ENCODE data around the gene GBP6.
"Not testable (repeated sequence)": the region's sequence is repeated elsewhere in the genome, so short reads cannot be mapped to it uniquely, and the experiment has no call there.

GBP6 gene, protein sequence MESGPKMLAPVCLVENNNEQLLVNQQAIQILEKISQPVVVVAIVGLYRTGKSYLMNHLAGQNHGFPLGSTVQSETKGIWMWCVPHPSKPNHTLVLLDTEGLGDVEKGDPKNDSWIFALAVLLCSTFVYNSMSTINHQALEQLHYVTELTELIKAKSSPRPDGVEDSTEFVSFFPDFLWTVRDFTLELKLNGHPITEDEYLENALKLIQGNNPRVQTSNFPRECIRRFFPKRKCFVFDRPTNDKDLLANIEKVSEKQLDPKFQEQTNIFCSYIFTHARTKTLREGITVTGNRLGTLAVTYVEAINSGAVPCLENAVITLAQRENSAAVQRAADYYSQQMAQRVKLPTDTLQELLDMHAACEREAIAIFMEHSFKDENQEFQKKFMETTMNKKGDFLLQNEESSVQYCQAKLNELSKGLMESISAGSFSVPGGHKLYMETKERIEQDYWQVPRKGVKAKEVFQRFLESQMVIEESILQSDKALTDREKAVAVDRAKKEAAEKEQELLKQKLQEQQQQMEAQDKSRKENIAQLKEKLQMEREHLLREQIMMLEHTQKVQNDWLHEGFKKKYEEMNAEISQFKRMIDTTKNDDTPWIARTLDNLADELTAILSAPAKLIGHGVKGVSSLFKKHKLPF

DNA sequence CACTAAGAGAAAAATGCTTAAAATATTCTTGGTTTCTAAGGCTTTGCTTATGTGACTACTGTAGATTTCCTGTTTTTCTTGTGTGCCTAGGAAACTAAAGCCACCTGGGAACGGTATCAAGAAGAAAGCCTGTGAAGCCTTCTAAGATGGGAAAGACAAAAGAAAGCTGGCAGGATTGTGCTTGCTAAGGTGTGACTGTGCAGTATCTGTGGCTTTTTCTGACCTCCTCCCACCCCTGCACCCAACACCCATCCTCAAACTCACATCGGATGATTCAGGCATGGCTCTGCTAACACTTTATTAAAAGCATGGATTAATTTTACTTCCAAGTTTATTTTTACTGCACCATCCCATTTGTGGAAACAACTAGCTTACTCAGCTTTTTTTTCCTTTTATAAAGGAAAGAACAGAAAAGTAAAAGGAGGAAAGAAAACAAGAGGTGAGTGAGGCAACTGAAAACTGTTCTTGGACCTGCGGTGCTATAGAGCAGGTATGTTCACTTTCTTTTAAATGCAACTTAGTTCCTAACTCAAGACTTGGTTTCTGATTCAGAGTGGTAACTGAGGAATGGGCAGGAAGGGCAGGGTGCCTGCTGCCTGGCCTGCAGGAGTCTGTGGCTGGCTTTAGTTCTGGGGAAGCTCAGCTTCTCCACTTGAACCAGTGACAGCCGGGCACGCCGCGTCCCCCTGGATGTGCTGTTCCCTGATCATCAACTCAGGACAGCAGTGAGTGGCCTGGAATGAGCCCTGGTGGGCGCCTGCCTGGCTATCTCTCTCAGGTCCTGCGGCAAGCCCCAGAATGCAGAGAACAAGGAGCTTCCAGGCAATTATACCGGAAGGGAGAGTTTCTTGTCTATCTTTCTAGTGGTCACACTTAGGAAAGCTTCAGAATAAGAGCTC is at the start of gene GBP6:
Gene GBP6 (plus strand): TSS at position 422 of the 899 bp plus-strand sequence. CDS start 4,493 bp downstream, outside the sequence.
- DNase-seq, result no peak
- no peak for TF ChIP-seq GATA1 (IDR thresholded peaks at IDR 0.05; ENCODE audit: low read depth, low read length)
- no peak for TF ChIP-seq POLR2A (IDR thresholded peaks at IDR 0.05; ENCODE audit: low read length)

DNA sequence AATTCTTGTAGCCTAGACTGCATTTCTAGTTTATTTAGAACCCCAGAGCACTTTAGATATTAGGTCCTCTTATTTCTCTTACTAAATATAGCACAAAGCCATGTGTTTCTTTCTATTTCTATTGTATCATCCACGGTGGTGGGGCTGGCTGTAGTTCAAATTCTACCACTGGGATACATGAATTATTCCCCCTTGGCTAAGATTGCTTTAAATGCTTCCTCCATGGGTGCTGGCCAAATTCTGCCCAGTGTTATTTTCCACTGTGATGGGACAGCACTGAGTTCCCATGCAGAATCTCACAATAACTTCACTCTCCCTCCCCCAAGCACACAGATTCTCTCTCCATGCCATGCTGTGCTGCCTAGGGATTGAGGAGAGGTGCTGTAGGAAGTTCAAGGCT is 41.5 kb upstream of the GBP6 start:
- no peak for DNase-seq
- TF ChIP-seq POLR2A (IDR thresholded peaks at IDR 0.05; ENCODE audit: low read length) (no peak), GATA1 (IDR thresholded peaks at IDR 0.05; ENCODE audit: low read depth, low read length) (no peak)

DNA sequence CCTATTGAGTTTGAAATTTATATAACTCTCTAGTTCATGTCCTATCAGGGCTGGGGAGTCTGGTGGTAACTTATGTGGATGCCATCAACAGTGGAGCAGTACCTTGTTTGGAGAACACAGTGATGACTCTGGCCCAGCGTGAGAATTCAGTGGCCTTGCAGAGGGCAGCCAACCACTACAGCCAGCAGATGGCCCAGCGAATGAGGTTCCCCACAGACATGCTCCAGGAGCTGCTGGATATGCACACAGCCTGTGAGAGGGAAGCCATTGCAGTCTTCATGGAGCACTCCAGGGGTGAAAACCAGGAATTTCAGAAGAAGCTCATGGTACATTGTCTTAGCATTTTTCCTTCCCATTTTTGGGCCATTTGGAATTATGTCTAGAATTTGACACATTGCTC is 32.0 kb upstream of the GBP6 start:
- no peak for TF ChIP-seq POLR2A (IDR thresholded peaks at IDR 0.05; ENCODE audit: low read length)
- TF ChIP-seq GATA1 (IDR thresholded peaks at IDR 0.05; ENCODE audit: low read depth, low read length), result no peak
- DNase-seq, result no peak

DNA sequence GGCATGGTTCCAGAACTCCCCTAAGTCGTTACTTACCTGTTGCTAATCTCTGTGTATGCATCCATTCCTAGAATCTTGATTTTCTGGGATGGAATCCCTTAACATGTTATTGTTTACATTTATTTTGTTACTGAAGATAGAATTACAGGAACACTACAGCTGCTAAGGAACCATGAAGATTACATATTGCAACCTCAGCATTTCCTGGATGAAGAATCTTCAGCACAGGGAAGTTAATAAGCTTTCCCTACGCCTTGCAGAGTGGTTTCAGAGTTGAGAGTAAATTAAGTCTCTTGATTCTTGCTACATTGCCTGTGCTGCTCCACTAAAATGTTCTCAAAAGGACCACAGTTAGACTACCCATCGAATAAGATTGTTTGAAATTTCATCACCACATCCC is 31.4 kb upstream of the GBP6 start:
- no peak for DNase-seq
- TF ChIP-seq POLR2A (IDR thresholded peaks at IDR 0.05; ENCODE audit: low read length), result no peak
- TF ChIP-seq GATA1 (IDR thresholded peaks at IDR 0.05; ENCODE audit: low read depth, low read length), result no peak

DNA sequence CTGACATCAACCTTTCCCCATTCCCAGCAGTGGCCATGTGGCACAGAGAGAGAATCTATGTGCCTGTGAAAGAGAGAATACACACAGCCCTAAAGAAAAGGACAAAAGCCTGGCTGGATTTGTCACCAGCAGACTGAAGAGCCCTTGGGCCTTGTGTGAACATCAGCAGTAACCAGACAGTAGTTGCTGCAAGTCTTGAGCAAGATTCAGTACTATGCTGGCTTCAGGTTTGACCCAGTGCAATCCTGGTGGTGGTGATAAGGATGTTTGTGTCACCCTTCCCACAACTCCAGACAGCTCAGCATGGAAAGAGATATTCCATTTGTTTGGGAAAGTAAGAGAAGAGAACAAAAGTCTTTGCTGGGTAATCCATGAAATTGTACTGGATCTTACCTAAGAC is 28.4 kb upstream of the GBP6 start:
- DNase-seq, result no peak
- TF ChIP-seq POLR2A (IDR thresholded peaks at IDR 0.05; ENCODE audit: low read length) (no peak), GATA1 (IDR thresholded peaks at IDR 0.05; ENCODE audit: low read depth, low read length) (no peak)

DNA sequence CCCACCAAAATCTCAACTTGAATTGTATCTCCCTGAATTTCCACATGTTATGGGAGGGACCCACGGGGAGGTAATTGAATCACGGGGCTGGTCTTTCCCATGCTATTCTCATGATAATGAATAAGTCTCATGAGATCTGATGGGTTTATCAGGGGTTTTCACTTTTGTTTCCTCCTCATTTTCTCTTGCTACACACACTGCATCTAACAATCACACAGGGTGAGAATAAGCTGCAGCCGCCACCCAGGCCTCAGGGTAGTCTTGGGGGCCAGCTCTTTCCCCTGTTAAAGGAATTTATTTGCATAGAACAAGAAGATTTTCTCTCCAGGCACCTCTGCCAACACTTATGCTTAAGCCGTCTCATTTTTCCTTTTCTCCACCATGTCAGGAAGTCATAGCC is 26.0 kb upstream of the GBP6 start:
- no peak for TF ChIP-seq POLR2A (IDR thresholded peaks at IDR 0.05; ENCODE audit: low read length)
- DNase-seq, result no peak

DNA sequence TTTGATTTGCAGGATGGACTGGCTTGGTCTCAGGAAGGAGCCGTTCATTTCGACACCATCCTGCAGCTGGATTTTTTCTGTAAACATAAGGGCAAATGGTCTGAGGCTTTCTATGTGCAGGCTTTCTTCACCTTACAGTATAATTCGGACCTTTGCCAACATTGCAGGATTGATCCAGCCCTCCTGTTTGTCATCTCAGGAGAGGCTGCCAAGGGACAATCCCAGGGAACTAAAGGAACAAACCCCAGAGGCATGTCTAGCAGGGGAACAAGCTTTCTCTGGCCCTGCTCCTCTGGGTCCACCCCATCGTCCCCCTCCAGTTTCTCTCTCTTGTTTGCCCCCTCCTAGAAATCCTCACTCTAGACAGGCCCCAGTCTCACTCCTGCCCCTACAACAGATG is 24.8 kb upstream of the GBP6 start:
- TF ChIP-seq POLR2A (IDR thresholded peaks at IDR 0.05; ENCODE audit: low read length) (no peak), GATA1 (IDR thresholded peaks at IDR 0.05; ENCODE audit: low read depth, low read length) (no peak)
- no peak for DNase-seq

DNA sequence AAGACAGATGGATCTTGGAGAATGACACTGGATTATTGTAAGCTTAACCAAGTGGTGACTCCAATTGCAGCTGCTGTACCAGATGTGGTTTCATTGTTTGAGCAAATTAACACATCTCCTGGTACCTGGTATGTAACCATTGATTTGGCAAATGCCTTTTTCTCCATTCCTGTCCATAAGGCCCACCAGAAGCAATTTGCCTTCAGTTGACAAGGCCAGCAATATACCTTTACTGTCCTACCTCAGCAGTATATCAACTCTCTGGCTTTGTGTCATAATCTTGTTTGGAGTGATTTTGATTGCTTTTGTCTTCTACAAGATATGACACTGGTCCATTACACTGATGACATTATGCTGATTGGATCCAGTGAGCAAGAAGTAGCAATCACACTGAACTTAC is 18.4 kb upstream of the GBP6 start:
- DNase-seq, result not testable (repeated sequence)

DNA sequence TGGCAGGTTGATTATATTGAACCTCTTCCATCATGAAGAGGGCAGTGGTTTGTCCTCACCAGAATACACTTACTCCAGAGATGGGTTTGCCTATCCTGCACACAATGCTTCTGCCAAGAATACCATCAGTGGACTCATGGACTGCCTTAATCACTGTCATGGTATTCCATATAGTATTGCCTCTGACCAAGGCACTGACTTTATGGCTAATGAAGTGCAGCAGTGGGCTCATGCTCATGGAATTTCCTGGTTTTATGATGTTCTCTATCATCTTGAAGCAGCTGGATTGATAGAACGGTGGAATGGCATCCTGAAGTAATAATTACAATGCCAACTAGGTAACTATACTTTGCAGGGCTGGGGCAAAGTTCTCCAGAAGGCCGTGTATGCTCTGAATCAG is 16.6 kb upstream of the GBP6 start:
- no peak for TF ChIP-seq POLR2A (IDR thresholded peaks at IDR 0.05; ENCODE audit: low read length)
- TF ChIP-seq GATA1 (IDR thresholded peaks at IDR 0.05; ENCODE audit: low read depth, low read length), result no peak
- DNase-seq, result no peak

DNA sequence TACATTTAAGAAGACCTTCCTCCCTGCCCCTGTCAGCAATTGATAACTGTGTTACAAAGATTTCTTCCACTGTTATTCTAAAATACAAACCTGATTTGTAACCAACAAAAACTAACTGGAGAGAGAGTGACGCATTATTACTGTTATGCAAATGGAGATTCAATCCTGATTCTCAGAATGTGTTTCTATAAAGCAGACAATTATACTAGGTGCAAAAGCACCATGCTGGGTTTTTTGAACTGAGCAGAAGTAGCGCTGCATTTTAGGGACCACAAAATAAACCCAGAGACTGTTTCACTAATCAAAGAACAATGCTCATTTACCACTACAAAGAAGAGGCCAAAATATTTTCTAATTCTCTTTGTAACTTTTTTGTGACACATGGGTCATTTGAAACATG is 13.6 kb upstream of the GBP6 start:
- TF ChIP-seq POLR2A (IDR thresholded peaks at IDR 0.05; ENCODE audit: low read length) (no peak), GATA1 (IDR thresholded peaks at IDR 0.05; ENCODE audit: low read depth, low read length) (no peak)
- no peak for DNase-seq

DNA sequence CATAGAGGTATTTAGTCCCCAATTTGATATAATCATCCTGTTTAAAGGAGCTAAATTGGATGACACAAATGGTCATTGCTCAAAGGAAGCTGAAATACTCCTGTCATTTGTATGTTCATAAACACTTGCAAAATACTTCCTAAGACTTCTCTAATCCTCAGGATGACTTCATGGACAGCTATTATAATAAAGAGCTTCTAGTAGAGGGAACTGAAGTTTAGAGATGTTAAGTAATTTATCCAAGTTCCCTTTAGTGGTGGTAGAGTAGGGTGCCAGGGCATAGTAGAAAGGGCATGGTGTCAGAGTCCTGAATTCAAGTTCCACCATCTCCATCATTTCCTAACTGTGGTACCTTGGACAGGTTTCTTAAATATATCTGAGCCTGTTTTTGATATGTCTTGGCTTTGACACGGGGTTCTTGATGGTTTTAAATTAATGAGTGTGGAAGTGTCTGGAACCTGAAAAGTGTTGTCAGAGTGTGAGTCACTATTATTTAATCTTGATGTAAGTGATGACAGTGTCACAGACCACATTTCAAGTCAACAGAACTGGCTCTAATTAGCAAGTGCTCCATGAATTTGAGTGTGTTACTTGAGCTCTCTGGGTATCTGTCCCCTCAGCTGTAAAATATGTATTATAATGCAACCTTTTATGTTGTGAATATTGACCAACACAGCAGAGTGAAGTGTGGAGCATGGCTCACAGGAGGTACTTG is 12.1 kb upstream of the GBP6 start:
- no peak for DNase-seq
- no peak for TF ChIP-seq GATA1 (IDR thresholded peaks at IDR 0.05; ENCODE audit: low read depth, low read length)
- TF ChIP-seq POLR2A (IDR thresholded peaks at IDR 0.05; ENCODE audit: low read length), result no peak

DNA sequence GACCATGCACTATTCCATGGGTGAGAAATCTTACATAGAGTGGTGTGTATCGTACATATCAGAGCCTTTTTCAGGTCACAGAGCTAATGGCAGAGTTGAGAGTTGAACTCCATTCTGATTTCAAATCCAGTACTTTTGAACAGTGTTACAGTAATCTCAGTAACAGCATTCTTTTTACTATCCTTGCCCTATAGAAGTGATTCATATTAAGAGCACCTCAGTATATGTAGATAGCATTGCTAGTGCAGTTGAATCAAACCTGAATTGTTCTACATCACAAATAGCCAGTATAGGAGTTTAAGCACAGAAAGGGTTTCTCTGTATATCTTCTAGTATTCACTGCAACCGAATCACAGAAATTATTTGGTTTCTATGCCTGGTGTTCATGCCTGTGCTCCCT is 11.4 kb upstream of the GBP6 start:
- TF ChIP-seq GATA1 (IDR thresholded peaks at IDR 0.05; ENCODE audit: low read depth, low read length), result no peak
- TF ChIP-seq POLR2A (IDR thresholded peaks at IDR 0.05; ENCODE audit: low read length), result no peak
- DNase-seq, result no peak

DNA sequence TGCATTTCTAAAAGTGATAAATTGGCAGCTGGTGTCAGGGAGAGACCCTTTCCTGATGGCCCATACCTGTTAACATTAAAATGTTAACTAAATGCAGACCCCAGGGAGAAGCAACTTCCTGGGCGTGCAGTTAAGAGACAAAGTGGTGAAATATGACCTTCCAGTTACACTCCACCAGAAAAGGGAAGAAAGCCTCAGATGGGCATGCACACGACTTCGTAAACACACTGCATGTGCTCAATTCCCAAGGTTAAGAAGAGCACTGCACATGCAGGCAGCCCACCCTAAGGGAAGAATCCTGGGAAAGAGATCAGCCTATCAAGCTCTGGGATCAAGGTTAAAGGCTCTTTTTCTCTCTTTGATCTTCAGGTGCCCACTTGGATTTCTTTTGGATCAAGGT is 9.7 kb upstream of the GBP6 start:
- DNase-seq, result no peak
- no peak for TF ChIP-seq GATA1 (IDR thresholded peaks at IDR 0.05; ENCODE audit: low read depth, low read length)
- TF ChIP-seq POLR2A (IDR thresholded peaks at IDR 0.05; ENCODE audit: low read length), result no peak

DNA sequence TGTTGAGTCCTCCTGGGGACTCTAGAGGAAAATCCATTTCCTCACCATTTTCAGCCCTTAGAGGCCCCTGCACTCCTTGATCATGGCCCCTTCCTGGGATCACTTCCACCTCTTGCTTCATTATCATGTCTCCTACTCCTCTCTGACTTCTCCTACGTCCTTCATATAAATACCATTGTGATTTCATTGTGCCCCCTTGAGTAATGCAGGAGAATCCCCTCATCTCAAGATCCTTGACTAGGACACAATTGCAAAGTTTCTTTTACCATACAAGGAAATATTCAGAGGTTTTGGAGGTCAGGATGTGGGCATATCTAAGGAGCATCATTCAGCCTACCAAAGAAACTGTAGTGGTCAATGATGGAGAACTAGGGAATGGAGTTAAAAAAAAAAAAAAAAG is 8.8 kb upstream of the GBP6 start:
- DNase-seq, result no peak
- TF ChIP-seq POLR2A (IDR thresholded peaks at IDR 0.05; ENCODE audit: low read length) (no peak), GATA1 (IDR thresholded peaks at IDR 0.05; ENCODE audit: low read depth, low read length) (no peak)

All from erythroblast (primary cell).